Uterus (tissue), 2 donors: ENCODE results near the gene ASIP.

Experiments used
- POLR2A ChIP-seq, 2 donors: fragments of 450-650 bp; IDR thresholded peaks; one replicate each; pipeline ENCODE4 v1.6.1; 2016; ENCODE audit warnings: antibody characterized with exemption in 2 of 2, mild to moderate bottlenecking in 1 of 2, moderate library complexity in 1 of 2
- TF ChIP-seq, protein P1 (sequence below), 4 experiments: fragments of 200-600 bp in 2 of 4; fragments of 450-650 bp in 2 of 4; sonication (generic) in 2 of 4; IDR thresholded peaks; one replicate each; pipeline ENCODE4 v1.5.1; 2016 to 2019; ENCODE audit warnings: antibody characterized with exemption in 4 of 4, mild to moderate bottlenecking in 2 of 4, moderate library complexity in 1 of 4

DNA sequence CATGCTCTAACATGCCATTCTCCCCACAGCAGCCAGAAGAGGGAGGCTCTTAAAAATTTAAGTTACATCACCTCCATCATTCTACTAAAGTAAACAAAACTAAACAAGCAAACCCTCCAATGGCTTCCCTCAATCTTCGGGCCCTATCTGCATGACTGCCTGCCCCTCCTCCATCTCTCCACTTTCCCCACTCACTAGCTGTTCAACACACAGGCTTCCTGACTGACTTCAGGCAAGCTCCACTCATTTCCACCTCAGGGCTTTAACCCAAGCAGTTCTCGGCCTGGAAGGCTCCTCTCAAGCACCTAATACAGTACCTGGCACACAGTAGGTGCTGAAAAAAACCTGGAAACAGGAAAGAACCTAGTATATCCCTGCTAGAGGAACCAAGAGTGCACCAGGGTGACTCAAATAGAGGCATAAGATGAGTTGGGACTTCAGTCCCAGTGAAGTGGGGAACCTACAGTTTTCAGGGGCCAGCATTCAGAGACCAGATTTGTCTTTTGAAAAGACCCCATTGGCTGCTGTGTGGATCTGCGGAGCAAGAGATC is 59.1 kb downstream of the ASIP start:
- TF ChIP-seq, protein P1, sequence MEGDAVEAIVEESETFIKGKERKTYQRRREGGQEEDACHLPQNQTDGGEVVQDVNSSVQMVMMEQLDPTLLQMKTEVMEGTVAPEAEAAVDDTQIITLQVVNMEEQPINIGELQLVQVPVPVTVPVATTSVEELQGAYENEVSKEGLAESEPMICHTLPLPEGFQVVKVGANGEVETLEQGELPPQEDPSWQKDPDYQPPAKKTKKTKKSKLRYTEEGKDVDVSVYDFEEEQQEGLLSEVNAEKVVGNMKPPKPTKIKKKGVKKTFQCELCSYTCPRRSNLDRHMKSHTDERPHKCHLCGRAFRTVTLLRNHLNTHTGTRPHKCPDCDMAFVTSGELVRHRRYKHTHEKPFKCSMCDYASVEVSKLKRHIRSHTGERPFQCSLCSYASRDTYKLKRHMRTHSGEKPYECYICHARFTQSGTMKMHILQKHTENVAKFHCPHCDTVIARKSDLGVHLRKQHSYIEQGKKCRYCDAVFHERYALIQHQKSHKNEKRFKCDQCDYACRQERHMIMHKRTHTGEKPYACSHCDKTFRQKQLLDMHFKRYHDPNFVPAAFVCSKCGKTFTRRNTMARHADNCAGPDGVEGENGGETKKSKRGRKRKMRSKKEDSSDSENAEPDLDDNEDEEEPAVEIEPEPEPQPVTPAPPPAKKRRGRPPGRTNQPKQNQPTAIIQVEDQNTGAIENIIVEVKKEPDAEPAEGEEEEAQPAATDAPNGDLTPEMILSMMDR (IDR thresholded peaks at IDR 0.05) = no peak
- TF ChIP-seq POLR2A (IDR thresholded peaks at IDR 0.05) = no peak
